Measurements from ENCODE around the gene SNAI1.

SNAI1 gene

DNA sequence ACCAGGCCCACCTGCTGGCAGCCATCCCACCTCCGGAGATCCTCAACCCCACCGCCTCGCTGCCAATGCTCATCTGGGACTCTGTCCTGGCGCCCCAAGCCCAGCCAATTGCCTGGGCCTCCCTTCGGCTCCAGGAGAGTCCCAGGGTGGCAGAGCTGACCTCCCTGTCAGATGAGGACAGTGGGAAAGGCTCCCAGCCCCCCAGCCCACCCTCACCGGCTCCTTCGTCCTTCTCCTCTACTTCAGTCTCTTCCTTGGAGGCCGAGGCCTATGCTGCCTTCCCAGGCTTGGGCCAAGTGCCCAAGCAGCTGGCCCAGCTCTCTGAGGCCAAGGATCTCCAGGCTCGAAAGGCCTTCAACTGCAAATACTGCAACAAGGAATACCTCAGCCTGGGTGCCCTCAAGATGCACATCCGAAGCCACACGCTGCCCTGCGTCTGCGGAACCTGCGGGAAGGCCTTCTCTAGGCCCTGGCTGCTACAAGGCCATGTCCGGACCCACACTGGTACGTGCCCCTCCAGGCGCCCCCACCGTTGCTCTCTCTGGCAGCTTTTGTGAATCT lies 1.1 kb downstream of the SNAI1 start:
- H3K4me2 ChIP-seq (ENCODE audit: low read length, poor library complexity, severe bottlenecking), result peak overlapping the region; percentile 80
- 37% methylated on average over 18 of the region's 18 CpGs for WGBS

DNA sequence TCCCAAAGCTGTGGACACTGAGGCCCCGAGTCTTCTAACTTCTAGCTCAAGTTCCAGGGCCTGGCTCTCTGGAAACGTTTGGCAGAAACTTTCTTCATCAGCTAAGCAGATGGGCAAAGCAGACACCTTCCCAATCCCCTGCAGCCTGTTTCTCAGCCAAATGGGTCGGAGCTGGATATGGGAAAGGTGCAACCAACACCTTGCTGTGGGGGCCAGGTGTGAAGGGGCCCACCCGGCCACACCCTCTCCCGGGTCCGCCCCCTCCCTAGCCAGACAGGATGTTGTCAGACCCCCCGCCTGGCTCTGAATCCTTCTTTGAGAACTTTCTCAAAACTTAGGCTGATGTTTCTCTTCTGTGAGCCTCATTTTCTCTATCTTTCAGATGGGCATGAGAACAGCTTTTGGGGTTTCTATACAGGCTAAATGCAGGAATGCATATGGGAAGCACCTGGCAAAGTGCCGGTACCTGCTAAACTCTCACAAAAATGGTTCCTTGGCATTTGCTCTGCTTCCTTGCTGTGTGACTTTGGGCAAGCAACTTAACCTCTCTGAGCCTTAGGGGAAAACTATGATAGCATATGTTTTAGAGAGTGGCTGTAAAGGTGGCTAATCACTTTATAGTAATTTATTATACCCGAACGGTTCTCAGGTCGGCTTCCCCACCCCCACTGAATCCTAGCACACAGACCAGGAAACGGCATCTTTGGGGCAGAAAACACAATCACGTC lies 1.8 kb downstream of the SNAI1 start:
- H3K23ac ChIP-seq (ENCODE audit: low read length in 2 of 2), result peak overlapping the region in 1 of 2 experiments; percentile 46

More for the DNA sequence above, 1.1 kb downstream of the SNAI1 start:
- no peak overlapping the region for H2AFZ ChIP-seq (ENCODE audit: low read depth, low read length)
- H3K27ac ChIP-seq (ENCODE audit: low read length, poor library complexity, severe bottlenecking), result no peak overlapping the region
- H3K4me3 ChIP-seq (ENCODE audit: insufficient read depth in 1 of 2, low read depth in 1 of 2, low read length in 2 of 2), result peak overlapping the region in 1 of 2 experiments; percentile 85
- H3K27me3 ChIP-seq (ENCODE audit: control insufficient read depth in 1 of 2, insufficient read depth in 1 of 2, low read length in 2 of 2), result peaks cover 0 to 5% of the 10 kb centered on the region in 2 experiments
- no peak overlapping the region for H4K8ac ChIP-seq (ENCODE audit: low read length)
- H2BK5ac ChIP-seq (ENCODE audit: low read depth, low read length, poor library complexity, severe bottlenecking), result no peak overlapping the region
- no peak overlapping the region for H2BK15ac ChIP-seq (ENCODE audit: low read depth, poor library complexity, severe bottlenecking)
- H3K9me3 ChIP-seq (ENCODE audit: control insufficient read depth, low read length), result no peaks in the 10 kb centered on the region
- no peak overlapping the region for H2BK120ac ChIP-seq (ENCODE audit: low read depth, low read length)
- H3K4ac ChIP-seq (ENCODE audit: low read depth in 1 of 2, low read length in 2 of 2), result peak overlapping the region in 1 of 2 experiments; percentile 1
- peak overlapping the region in 1 of 2 experiments; percentile 42 for H2BK12ac ChIP-seq (ENCODE audit: low read length in 2 of 2)
- H3K36me3 ChIP-seq (ENCODE audit: control insufficient read depth in 1 of 2, insufficient read depth in 2 of 2, low read depth in 1 of 2, low read length in 2 of 2), result peaks cover 0 to 21% of the 10 kb centered on the region in 2 experiments
- H2AK5ac ChIP-seq (ENCODE audit: low read length, severe bottlenecking), result no peak overlapping the region
- H3K9ac ChIP-seq (ENCODE audit: low read length), result peak overlapping the region; percentile 87
- peaks cover 13% of the 10 kb centered on the region for H3K79me1 ChIP-seq (replicated peaks; ENCODE audit: low read length, poor library complexity, severe bottlenecking)
- peak overlapping the region in 1 of 2 experiments; percentile 5 for H3K18ac ChIP-seq (ENCODE audit: low read depth in 1 of 2, low read length in 2 of 2)
- H3K23ac ChIP-seq (ENCODE audit: low read length in 2 of 2), result peak overlapping the region in 1 of 2 experiments; percentile 46
- H4K91ac ChIP-seq (ENCODE audit: low read length), result peak overlapping the region; percentile 1
- peak overlapping the region in 1 of 2 experiments; percentile 69 for H3K14ac ChIP-seq (ENCODE audit: low read length in 2 of 2)
- H3K4me1 ChIP-seq (ENCODE audit: control insufficient read depth, insufficient read depth, low read depth, low read length), result peaks cover 58% of the 10 kb centered on the region
- peak; percentile 46 for DNase-seq

DNA sequence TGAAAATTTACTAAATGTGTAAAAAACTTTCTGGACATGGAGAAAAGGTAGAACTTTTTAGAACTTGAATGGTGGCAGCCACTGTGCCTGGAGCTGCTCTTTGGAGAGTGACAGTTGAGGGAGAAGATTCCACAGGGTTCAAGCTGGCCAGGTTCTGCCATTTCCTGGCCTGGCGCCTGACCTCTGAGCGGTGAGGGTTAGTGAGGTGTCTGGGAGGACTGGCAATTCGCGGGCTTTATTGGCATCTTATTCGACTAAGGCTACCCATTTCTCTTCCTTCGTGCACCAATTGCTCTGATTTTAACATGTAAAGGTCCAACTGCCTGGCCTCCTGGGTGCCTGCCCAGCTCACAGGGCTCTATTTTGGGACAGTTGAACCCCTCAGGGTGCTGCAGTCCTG lies 2.4 kb downstream of the SNAI1 start:
- Histone ChIP-seq H2AFZ (ENCODE audit: low read depth, low read length) (no peak overlapping the region), H4K91ac (ENCODE audit: low read length) (no peak overlapping the region), H3K27me3 (ENCODE audit: control insufficient read depth in 1 of 2, insufficient read depth in 1 of 2, low read length in 2 of 2) (peaks cover 0 to 5% of the 10 kb centered on the region in 2 experiments), H3K27ac (ENCODE audit: low read length, poor library complexity, severe bottlenecking) (no peak overlapping the region), H3K18ac (ENCODE audit: low read depth in 1 of 2, low read length in 2 of 2) (peak overlapping the region in 1 of 2 experiments; percentile 79), H3K4me3 (ENCODE audit: insufficient read depth in 1 of 2, low read depth in 1 of 2, low read length in 2 of 2) (no peak overlapping the region), H3K79me1 (replicated peaks; ENCODE audit: low read length, poor library complexity, severe bottlenecking) (peaks cover 13% of the 10 kb centered on the region), H3K14ac (ENCODE audit: low read length in 2 of 2) (peak overlapping the region in 1 of 2 experiments; percentile 71), H4K8ac (ENCODE audit: low read length) (peak overlapping the region; percentile 45), H3K36me3 (ENCODE audit: control insufficient read depth in 1 of 2, insufficient read depth in 2 of 2, low read depth in 1 of 2, low read length in 2 of 2) (peaks cover 0 to 21% of the 10 kb centered on the region in 2 experiments), H2BK12ac (ENCODE audit: low read length in 2 of 2) (no peak overlapping the region), H3K9ac (ENCODE audit: low read length) (peak overlapping the region; percentile 87), H3K9me3 (ENCODE audit: control insufficient read depth, low read length) (no peaks in the 10 kb centered on the region), H3K4me2 (ENCODE audit: low read length, poor library complexity, severe bottlenecking) (peak overlapping the region; percentile 14), H3K4ac (ENCODE audit: low read depth in 1 of 2, low read length in 2 of 2) (no peak overlapping the region), H2BK15ac (ENCODE audit: low read depth, poor library complexity, severe bottlenecking) (no peak overlapping the region), H3K4me1 (ENCODE audit: control insufficient read depth, insufficient read depth, low read depth, low read length) (peaks cover 65% of the 10 kb centered on the region), H3K23ac (ENCODE audit: low read length in 2 of 2) (peak overlapping the region in 1 of 2 experiments; percentile 23), H2AK5ac (ENCODE audit: low read length, severe bottlenecking) (no peak overlapping the region), H2BK5ac (ENCODE audit: low read depth, low read length, poor library complexity, severe bottlenecking) (no peak overlapping the region), H2BK120ac (ENCODE audit: low read depth, low read length) (no peak overlapping the region)
- 48% methylated on average over 5 of the region's 6 CpGs for WGBS
- no peak for DNase-seq

More for the DNA sequence above, 1.8 kb downstream of the SNAI1 start:
- H2BK15ac ChIP-seq (ENCODE audit: low read depth, poor library complexity, severe bottlenecking), result no peak overlapping the region
- peak overlapping the region; percentile 19 for H4K8ac ChIP-seq (ENCODE audit: low read length)
- no peak overlapping the region for H2BK12ac ChIP-seq (ENCODE audit: low read length in 2 of 2)
- peaks cover 13% of the 10 kb centered on the region for H3K79me1 ChIP-seq (replicated peaks; ENCODE audit: low read length, poor library complexity, severe bottlenecking)
- no peak overlapping the region for H4K91ac ChIP-seq (ENCODE audit: low read length)
- H2AFZ ChIP-seq (ENCODE audit: low read depth, low read length), result no peak overlapping the region
- H3K36me3 ChIP-seq (ENCODE audit: control insufficient read depth in 1 of 2, insufficient read depth in 2 of 2, low read depth in 1 of 2, low read length in 2 of 2), result peaks cover 0 to 21% of the 10 kb centered on the region in 2 experiments
- no peaks in the 10 kb centered on the region for H3K9me3 ChIP-seq (ENCODE audit: control insufficient read depth, low read length)
- H3K4me3 ChIP-seq (ENCODE audit: insufficient read depth in 1 of 2, low read depth in 1 of 2, low read length in 2 of 2), result peak overlapping the region in 1 of 2 experiments; percentile 85
- no peak overlapping the region for H3K14ac ChIP-seq (ENCODE audit: low read length in 2 of 2)
- H3K4ac ChIP-seq (ENCODE audit: low read depth in 1 of 2, low read length in 2 of 2), result peak overlapping the region; percentile 1 to 37
- peak overlapping the region; percentile 80 for H3K4me2 ChIP-seq (ENCODE audit: low read length, poor library complexity, severe bottlenecking)
- H3K18ac ChIP-seq (ENCODE audit: low read depth in 1 of 2, low read length in 2 of 2), result peak overlapping the region in 1 of 2 experiments; percentile 51
- peaks cover 60% of the 10 kb centered on the region for H3K4me1 ChIP-seq (ENCODE audit: control insufficient read depth, insufficient read depth, low read depth, low read length)
- peaks cover 0 to 5% of the 10 kb centered on the region in 2 experiments for H3K27me3 ChIP-seq (ENCODE audit: control insufficient read depth in 1 of 2, insufficient read depth in 1 of 2, low read length in 2 of 2)
- WGBS, result 25% methylated on average over 10 of the region's 13 CpGs
- H2AK5ac ChIP-seq (ENCODE audit: low read length, severe bottlenecking), result no peak overlapping the region
- H2BK120ac ChIP-seq (ENCODE audit: low read depth, low read length), result no peak overlapping the region
- peak overlapping the region; percentile 87 for H3K9ac ChIP-seq (ENCODE audit: low read length)
- DNase-seq, result no peak
- H2BK5ac ChIP-seq (ENCODE audit: low read depth, low read length, poor library complexity, severe bottlenecking), result no peak overlapping the region
- H3K27ac ChIP-seq (ENCODE audit: low read length, poor library complexity, severe bottlenecking), result no peak overlapping the region

DNA sequence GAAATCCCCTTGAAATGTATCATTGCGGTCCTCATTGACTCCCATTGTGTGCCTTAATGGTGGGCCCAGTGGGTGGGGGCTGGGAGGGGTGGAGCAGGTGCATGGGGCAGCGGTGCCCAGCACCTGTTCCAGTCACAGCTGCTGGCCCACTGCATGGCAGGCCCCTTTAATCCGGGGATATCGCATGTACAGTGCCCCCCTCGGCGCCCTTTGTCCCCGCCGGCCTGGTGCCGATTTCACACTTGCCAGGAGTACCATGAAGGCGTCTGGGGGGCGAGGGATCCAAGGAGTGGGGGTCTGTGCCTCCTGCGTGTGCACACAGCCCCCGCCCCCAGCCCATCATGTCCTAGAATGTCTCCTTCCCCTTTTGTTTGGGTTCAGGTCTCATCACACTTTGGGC lies 2.8 kb downstream of the SNAI1 start:
- H4K8ac ChIP-seq (ENCODE audit: low read length), result peak overlapping the region; percentile 66
- H3K9me3 ChIP-seq (ENCODE audit: control insufficient read depth, low read length), result no peaks in the 10 kb centered on the region
- H2AK5ac ChIP-seq (ENCODE audit: low read length, severe bottlenecking), result peak overlapping the region; percentile 21
- peak overlapping the region in 1 of 2 experiments; percentile 23 for H3K23ac ChIP-seq (ENCODE audit: low read length in 2 of 2)
- 73% methylated on average over 13 of the region's 13 CpGs for WGBS
- H3K4ac ChIP-seq (ENCODE audit: low read depth in 1 of 2, low read length in 2 of 2), result peak overlapping the region; percentile 43 to 54
- no peak overlapping the region for H3K9ac ChIP-seq (ENCODE audit: low read length)
- peak overlapping the region; percentile 63 for H2BK15ac ChIP-seq (ENCODE audit: low read depth, poor library complexity, severe bottlenecking)
- H2BK12ac ChIP-seq (ENCODE audit: low read length in 2 of 2), result peak overlapping the region in 1 of 2 experiments; percentile 81
- peaks cover 68% of the 10 kb centered on the region for H3K4me1 ChIP-seq (ENCODE audit: control insufficient read depth, insufficient read depth, low read depth, low read length)
- peak overlapping the region in 1 of 2 experiments; percentile 71 for H3K14ac ChIP-seq (ENCODE audit: low read length in 2 of 2)
- H3K27me3 ChIP-seq (ENCODE audit: control insufficient read depth in 1 of 2, insufficient read depth in 1 of 2, low read length in 2 of 2), result peaks cover 0 to 5% of the 10 kb centered on the region in 2 experiments
- H3K18ac ChIP-seq (ENCODE audit: low read depth in 1 of 2, low read length in 2 of 2), result peak overlapping the region; percentile 65 to 79
- H3K36me3 ChIP-seq (ENCODE audit: control insufficient read depth in 1 of 2, insufficient read depth in 2 of 2, low read depth in 1 of 2, low read length in 2 of 2), result peaks cover 0 to 21% of the 10 kb centered on the region in 2 experiments
- no peak overlapping the region for H2BK120ac ChIP-seq (ENCODE audit: low read depth, low read length)
- H2AFZ ChIP-seq (ENCODE audit: low read depth, low read length), result no peak overlapping the region
- H3K79me1 ChIP-seq (replicated peaks; ENCODE audit: low read length, poor library complexity, severe bottlenecking), result peaks cover 13% of the 10 kb centered on the region
- H4K91ac ChIP-seq (ENCODE audit: low read length), result peak overlapping the region; percentile 53
- peak overlapping the region; percentile 14 for H3K4me2 ChIP-seq (ENCODE audit: low read length, poor library complexity, severe bottlenecking)
- H2BK5ac ChIP-seq (ENCODE audit: low read depth, low read length, poor library complexity, severe bottlenecking), result no peak overlapping the region
- no peak for DNase-seq
- H3K4me3 ChIP-seq (ENCODE audit: insufficient read depth in 1 of 2, low read depth in 1 of 2, low read length in 2 of 2), result no peak overlapping the region
- H3K27ac ChIP-seq (ENCODE audit: low read length, poor library complexity, severe bottlenecking), result no peak overlapping the region

Measured in mesenchymal stem cell (in vitro differentiated cells and primary cell).